ENCODE measurements around the gene NPIPA1.
A peak's percentile ranks its signal among the peaks of the same experiment; 100 is the strongest.
"Not testable (repeated sequence)": the region's sequence is repeated elsewhere in the genome, so short reads cannot be mapped to it uniquely, and the experiment has no call there.

Gene NPIPA1

GRCh38 chr16:14975418-14976194 is 38.4 kb downstream of the NPIPA1 start:
- H3K36me3 ChIP-seq, H3K9me3 ChIP-seq, H3K27me3 ChIP-seq: not testable (repeated sequence)
- H3K9ac ChIP-seq = peak overlapping the region; percentile 96
- H3K4me2 ChIP-seq = peak overlapping the region; percentile 100
- peaks cover 57% of the 10 kb centered on the region for H4K20me1 ChIP-seq
- H3K4me1 ChIP-seq = peaks cover 31% of the 10 kb centered on the region
- peak overlapping the region; percentile 90 for H3K4me3 ChIP-seq
- peak overlapping the region; percentile 93 for H3K27ac ChIP-seq

- not testable (repeated sequence) for H3K4me3 ChIP-seq, H3K9me3 ChIP-seq, H3K9ac ChIP-seq, H3K36me3 ChIP-seq, H3K27ac ChIP-seq, H3K27me3 ChIP-seq
- peaks cover 39% of the 10 kb centered on the region for H3K4me1 ChIP-seq
- H4K20me1 ChIP-seq = peaks cover 73% of the 10 kb centered on the region
- H3K4me2 ChIP-seq = peak overlapping the region; percentile 100
These were observed 39.9 kb downstream of the NPIPA1 start for GRCh38 chr16:14976971-14977736.

GRCh38 chr16:14978281-14978680 is 41.0 kb downstream of the NPIPA1 start:
- not testable (repeated sequence) for H3K4me3 ChIP-seq, H3K9ac ChIP-seq
- peaks cover 84% of the 10 kb centered on the region for H4K20me1 ChIP-seq

GRCh38 chr16:14978908-14979307 is 41.7 kb downstream of the NPIPA1 start:
- not testable (repeated sequence) for H3K9ac ChIP-seq, H3K27me3 ChIP-seq, H3K4me3 ChIP-seq, H3K27ac ChIP-seq, H3K36me3 ChIP-seq, H3K9me3 ChIP-seq
- Histone ChIP-seq H3K4me1 (peaks cover 41% of the 10 kb centered on the region), H4K20me1 (peaks cover 89% of the 10 kb centered on the region), H3K4me2 (peak overlapping the region; percentile 16; the same call in 1 of the 2 replicates)

More at GRCh38 chr16:14978281-14978680, 41.0 kb downstream of the NPIPA1 start:
- not testable (repeated sequence) for H3K27me3 ChIP-seq, H3K36me3 ChIP-seq, H3K4me2 ChIP-seq, H3K27ac ChIP-seq, H3K9me3 ChIP-seq
- peaks cover 41% of the 10 kb centered on the region for H3K4me1 ChIP-seq

- Histone ChIP-seq H3K36me3 (peaks cover 27% of the 10 kb centered on the region), H4K20me1 (peaks cover 95% of the 10 kb centered on the region), H3K4me1 (peaks cover 36% of the 10 kb centered on the region)
- H3K27me3 ChIP-seq, H3K9me3 ChIP-seq, H3K27ac ChIP-seq, H3K9ac ChIP-seq, H3K4me3 ChIP-seq, H3K4me2 ChIP-seq: not testable (repeated sequence)
These were observed 44.0 kb downstream of the NPIPA1 start for GRCh38 chr16:14981234-14981633.

GRCh38 chr16:14982521-14982920 is 45.3 kb downstream of the NPIPA1 start:
- Histone ChIP-seq H4K20me1 (peaks cover 95% of the 10 kb centered on the region), H3K36me3 (peaks cover 33% of the 10 kb centered on the region), H3K4me1 (peaks cover 32% of the 10 kb centered on the region)
- H3K27me3 ChIP-seq, H3K4me3 ChIP-seq, H3K9ac ChIP-seq, H3K9me3 ChIP-seq, H3K4me2 ChIP-seq, H3K27ac ChIP-seq: not testable (repeated sequence)

- H3K27me3 ChIP-seq, H3K4me3 ChIP-seq, H3K27ac ChIP-seq, H3K9ac ChIP-seq: not testable (repeated sequence)
- Histone ChIP-seq H3K9me3 (peaks cover 19% of the 10 kb centered on the region), H3K4me2 (peak overlapping the region; percentile 82), H3K4me1 (peaks cover 38% of the 10 kb centered on the region), H4K20me1 (peaks cover 94% of the 10 kb centered on the region), H3K36me3 (peaks cover 66% of the 10 kb centered on the region)
These were observed 50.8 kb downstream of the NPIPA1 start for GRCh38 chr16:14988092-14988491.

GRCh38 chr16:14988661-14989191 is 51.5 kb downstream of the NPIPA1 start:
- H4K20me1 ChIP-seq = peaks cover 88% of the 10 kb centered on the region
- H3K27ac ChIP-seq = peak overlapping the region; percentile 40
- peaks cover 71% of the 10 kb centered on the region for H3K36me3 ChIP-seq
- not testable (repeated sequence) for H3K9ac ChIP-seq, H3K27me3 ChIP-seq
- peak overlapping the region; percentile 62 for H3K4me3 ChIP-seq
- H3K9me3 ChIP-seq = peaks cover 26% of the 10 kb centered on the region
- H3K4me2 ChIP-seq = peak overlapping the region; percentile 82
- H3K4me1 ChIP-seq = peaks cover 38% of the 10 kb centered on the region

- H3K27ac ChIP-seq = peak overlapping the region; percentile 73
- not testable (repeated sequence) for H3K27me3 ChIP-seq
- peaks cover 72% of the 10 kb centered on the region for H3K36me3 ChIP-seq
- H3K9ac ChIP-seq = peak overlapping the region; percentile 53; the same call in 1 of the 2 replicates
- H3K4me3 ChIP-seq = peak overlapping the region; percentile 62
- peaks cover 34% of the 10 kb centered on the region for H3K9me3 ChIP-seq
- H3K4me2 ChIP-seq = peak overlapping the region; percentile 82
- peaks cover 38% of the 10 kb centered on the region for H3K4me1 ChIP-seq
- H4K20me1 ChIP-seq = peaks cover 84% of the 10 kb centered on the region
These were observed 52.3 kb downstream of the NPIPA1 start for GRCh38 chr16:14989291-14990281.

- peaks cover 52% of the 10 kb centered on the region for H3K36me3 ChIP-seq
- H3K4me2 ChIP-seq, H3K4me3 ChIP-seq, H3K27ac ChIP-seq, H3K9ac ChIP-seq, H3K27me3 ChIP-seq: not testable (repeated sequence)
- peaks cover 19% of the 10 kb centered on the region for H3K4me1 ChIP-seq
- H3K9me3 ChIP-seq = peaks cover 34% of the 10 kb centered on the region
- H4K20me1 ChIP-seq = peaks cover 73% of the 10 kb centered on the region
These were observed 56.3 kb downstream of the NPIPA1 start for GRCh38 chr16:14993277-14994151.

- H3K4me1 ChIP-seq, H3K27me3 ChIP-seq, H3K27ac ChIP-seq: not testable (repeated sequence)
These were observed 59.5 kb downstream of the NPIPA1 start for GRCh38 chr16:14996702-14997101.

GRCh38 chr16:14998300-14998699 is 61.1 kb downstream of the NPIPA1 start:
- Histone ChIP-seq H4K20me1 (peaks cover 38% of the 10 kb centered on the region), H3K9me3 (peaks cover 12% of the 10 kb centered on the region), H3K36me3 (peaks cover 42% of the 10 kb centered on the region)
- not testable (repeated sequence) for H3K9ac ChIP-seq, H3K4me1 ChIP-seq, H3K27ac ChIP-seq, H3K27me3 ChIP-seq, H3K4me2 ChIP-seq, H3K4me3 ChIP-seq

More at GRCh38 chr16:14996702-14997101, 59.5 kb downstream of the NPIPA1 start:
- H3K4me3 ChIP-seq, H3K9ac ChIP-seq, H3K4me2 ChIP-seq: not testable (repeated sequence)
- peaks cover 25% of the 10 kb centered on the region for H3K9me3 ChIP-seq
- H4K20me1 ChIP-seq = peaks cover 49% of the 10 kb centered on the region
- peaks cover 54% of the 10 kb centered on the region for H3K36me3 ChIP-seq

Data from BLaER1 (cell line).